ENCODE results near the gene AP1S1. TPM values are rescaled to one million over a fixed set of nuclear protein-coding genes. Genes with fewer than 3 reads are reported as not detected.

AP1S1 gene
- total RNA-seq, 1 donor from 2014 or later, result 53.3 TPM

DNA sequence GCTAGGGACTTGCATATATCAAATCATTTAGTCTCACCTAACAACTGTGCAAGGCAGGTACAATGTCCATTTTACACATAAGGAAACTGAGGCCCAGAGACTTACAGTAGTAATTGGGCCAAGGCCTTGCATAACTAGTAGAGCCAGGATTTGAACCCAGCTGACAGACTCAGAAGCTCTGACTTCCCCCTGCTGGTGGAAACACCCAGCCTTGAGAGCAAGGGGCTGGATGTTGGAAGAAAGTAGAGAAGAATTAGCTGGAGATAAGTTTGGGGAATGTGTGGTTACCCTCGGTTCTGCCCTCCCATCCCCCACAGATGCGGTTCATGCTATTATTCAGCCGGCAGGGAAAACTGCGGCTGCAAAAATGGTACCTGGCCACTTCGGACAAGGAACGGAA is 2.0 kb downstream of the AP1S1 start:
- DNase-seq (ENCODE audit: low read depth), result no peak

DNA sequence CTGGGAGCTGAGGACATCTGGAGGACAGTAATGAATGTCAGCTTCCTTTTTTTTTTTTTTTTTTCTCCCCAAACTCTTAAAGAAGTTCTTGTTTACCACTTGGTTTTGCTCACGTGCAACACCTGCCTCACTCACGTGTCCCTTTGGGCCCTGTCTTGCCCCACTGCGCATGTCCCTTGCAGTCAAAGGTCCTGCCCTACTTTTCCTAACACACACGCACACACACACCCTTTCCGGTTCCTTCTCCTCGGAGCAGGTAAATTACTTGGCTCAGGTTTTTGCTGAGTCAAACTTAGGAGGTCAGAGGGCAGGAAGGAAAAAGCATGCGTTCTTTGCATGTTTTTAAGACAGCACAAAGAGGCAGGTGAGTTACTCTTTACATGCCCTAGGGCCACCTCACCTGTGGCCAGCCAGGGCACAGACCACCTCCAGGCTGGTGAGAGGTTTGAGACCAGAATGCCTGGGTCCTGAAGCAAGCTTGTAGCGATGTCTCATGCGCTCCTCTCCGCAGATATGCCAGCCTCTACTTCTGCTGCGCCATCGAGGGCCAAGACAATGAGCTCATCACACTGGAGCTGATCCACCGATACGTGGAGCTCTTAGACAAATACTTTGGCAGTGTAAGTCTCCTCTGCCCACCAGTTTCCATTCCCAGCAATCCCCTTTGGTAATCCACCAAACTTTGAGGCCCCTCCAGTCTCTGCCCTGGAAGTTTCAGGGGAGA is 2.8 kb downstream of the AP1S1 start:
- no peak for DNase-seq (ENCODE audit: low read depth)

DNA sequence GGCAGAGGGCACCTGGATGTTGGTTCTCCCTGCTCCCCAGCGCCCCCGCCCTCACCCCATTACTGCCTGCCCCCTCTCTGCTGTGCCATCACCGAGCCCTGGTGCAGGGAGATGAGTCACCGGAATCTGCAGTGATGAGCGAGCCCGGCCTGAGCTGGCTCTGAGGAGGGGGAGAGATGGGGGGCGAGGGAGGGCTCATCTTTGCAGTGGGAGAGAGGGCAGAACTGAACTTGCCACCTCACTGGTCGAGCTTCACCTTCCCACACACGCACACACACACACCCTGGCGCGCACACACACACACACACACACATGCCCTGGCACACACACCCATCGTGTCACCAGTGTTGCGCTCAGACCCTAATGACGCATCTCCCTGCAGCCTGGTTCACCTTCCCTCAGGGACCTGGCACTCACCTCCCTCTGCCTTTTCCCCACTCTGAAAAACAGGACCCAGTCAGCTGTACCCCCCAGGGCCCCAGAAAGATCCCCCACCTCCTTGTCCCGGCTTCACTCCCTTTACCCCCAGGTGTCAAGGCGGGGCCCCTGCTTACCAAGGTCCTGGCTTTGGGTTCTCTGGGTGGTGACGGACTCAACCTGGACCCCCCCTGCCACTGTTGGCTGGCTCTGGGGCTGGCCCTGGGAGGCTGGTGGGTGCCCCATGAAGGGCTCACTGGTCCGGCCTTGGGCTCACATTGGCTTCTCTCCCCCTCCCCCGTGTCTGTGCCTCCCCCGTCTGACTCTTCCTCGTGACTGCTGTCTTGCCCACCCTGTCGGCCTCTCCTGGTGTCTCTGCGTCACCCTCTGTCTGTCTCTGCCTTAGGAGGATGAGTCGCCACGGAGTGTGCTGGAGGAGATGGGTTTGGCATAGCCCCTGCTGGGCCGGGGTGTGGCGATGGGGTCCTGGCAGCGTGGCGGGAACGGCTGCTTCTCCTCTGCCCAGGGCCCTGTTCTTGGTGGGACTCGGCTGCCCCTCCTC is 5.7 kb downstream of the AP1S1 start:
- no peak for DNase-seq (ENCODE audit: low read depth)

DNA sequence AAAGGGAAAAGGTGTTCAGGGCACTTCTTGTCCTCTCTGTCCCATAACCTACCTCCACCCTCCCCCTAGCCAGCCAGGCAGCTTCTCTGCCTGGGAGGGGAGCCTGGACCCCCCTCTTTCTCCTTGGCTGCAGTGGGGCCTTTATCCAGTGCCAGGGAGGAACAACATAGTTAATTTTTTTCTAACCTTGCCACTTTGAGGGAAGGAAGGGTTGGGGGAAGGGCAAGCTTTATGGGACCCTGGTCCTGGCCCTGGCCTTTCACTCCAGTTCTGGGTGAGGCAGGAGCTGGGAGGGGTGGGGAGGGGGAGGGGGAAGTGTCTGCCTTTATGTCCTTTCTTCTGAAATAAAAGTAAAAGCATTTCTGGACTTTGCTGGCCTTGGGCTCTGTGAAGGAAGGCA is 6.6 kb downstream of the AP1S1 start:
- no peak for DNase-seq (ENCODE audit: low read depth)

DNA sequence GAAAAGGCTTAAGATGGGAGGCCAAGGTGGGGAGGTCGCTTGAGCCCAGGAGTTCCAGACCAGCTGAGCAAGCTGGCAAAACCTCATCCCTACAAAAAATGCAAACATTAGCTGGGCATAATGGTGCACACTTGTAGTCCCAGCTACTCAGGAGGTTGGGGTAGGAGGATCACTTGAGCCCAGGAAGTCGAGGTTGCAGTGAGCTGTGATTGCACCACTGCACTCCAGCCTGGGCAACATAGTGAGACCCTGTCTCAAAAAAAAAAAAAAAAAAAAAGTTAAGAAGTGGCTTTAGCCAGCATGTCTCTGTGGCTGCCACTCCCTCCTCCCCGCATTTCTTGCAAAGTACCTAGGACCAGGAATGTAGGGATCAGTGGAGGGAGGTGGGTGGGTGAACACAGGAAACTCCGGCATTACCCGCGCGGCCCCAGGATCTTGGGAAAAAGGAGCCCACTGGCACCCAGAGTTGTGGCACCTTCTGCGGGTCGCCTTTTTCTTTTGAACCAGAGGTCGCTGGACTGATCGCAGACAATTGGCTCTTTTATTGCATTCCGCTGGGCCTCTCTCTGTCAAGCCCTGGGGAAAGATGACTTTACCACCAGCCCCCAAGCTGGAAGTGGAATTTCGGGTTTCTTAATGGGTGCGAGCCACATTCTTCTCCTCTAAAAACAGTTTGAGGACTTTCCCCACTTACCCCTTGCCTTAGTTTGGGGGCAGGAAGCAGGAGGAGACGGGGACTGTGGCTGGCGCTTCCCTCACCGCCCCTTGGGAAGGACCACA is 7.6 kb downstream of the AP1S1 start:
- no peak for DNase-seq (ENCODE audit: low read depth)

DNA sequence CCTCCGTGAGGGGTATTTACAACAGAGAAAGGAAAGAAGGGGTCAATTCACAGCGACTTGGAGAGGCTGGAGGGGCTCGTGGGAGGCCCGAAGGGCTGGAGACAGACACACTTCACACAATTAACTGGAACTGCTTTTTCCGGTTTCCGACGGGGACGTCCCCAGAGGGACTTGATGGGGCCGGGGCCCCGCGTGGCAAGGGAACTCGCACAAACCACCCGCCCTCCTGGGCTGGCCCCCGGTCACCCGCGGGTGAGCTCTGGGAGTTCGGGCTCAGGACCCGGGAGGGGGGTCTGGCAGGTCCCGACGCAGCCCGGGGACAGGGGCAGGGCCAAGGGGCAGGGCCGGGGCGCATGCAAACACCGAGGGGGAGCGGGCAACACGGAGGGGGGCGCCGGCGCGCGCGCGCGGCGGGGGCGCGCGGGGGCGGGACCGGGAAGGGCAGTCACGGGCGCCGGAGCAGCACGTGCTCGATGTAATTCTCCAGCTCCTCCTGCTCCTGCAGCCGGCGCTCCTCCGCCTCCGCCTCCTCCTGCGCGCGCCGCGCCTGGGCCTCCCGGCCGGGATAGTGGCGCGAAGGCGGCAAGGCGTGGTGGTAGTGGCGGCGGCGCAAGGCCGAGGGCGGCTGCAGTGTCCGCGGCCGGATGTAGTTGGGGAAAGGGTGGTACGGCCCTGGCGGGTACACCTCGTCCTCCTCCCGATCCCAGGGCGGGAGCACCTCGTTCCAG is 8.4 kb downstream of the AP1S1 start:
- no peak for DNase-seq (ENCODE audit: low read depth)

DNA sequence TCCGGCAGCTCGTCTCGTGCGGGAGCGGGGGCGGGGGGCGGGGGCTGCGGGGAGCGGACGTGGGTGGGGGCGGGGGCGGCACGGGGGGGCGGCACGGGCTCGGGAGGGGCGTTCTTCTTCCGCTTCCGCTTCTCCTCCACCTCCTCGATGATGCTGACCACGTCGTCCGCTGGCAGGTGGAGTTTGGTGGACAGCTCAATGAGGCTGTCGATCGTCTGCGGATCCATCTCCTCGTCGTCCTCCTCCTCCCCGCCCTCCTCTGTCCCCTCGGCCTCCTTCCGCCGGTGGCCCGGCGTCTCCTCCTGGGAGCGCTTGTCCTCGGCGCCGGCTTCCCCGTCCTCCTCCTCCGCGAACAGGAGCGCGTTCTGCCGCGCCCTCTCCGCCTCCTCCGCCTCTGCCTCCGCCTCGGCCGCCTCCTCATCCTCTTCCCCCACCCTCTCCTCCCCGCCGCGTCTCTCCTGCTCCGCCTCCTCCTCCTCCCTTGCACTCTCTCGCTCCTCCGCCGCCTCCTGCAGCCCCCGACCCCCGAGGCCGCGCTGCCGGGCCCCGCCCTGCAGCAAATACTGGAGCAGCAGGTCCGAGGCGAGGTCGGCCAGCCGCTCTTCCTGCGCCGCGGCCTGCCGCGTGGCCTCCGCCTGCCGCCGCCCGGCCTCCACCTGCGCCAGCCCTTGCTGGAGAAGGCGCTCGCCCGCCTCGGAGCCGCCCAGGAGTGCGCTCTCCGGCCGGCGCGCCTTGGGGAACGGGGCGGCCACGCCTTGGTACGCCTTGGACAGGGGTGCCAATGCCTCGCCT is 9.2 kb downstream of the AP1S1 start:
- DNase-seq (ENCODE audit: low read depth), result no peak

DNA sequence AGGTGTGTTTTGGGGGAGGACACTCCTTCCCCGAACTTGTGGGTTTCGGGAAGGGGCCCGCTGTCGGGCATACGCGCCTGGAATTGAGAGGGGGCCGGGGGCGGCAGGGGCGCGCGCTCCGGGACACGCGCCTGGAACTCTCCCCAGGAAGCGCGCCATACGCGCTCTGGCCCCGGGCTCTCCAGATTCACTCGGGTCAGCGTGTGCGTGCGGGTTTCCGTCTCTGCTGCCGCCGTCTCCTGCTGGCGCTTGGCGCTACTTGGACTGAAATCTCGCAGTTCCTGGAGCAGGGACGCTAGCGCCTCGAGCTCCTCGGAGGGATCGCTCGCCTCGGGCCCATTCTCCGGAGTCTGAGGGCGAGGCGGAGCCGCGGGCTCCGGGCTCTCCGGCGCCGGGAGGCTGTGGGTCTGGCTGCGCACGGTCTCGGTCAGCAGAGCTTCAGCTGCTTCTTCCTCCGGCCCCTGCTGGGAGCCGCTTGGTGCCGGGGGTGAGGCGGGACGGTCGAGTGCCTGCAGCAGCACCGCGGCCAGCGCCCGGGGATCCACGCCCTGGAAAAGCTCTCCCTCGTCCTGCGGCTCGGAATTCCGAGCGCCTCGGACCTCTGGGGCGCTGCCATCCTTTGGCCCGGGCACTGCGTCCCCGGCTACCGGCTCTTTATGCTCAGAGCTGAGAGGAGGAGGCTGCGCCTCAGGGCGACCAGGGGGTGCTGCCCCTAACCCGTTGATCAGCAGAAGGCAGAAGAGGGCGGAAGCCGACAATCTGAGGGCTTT is 10.0 kb downstream of the AP1S1 start:
- peak; percentile 88 for DNase-seq (ENCODE audit: low read depth)

DNA sequence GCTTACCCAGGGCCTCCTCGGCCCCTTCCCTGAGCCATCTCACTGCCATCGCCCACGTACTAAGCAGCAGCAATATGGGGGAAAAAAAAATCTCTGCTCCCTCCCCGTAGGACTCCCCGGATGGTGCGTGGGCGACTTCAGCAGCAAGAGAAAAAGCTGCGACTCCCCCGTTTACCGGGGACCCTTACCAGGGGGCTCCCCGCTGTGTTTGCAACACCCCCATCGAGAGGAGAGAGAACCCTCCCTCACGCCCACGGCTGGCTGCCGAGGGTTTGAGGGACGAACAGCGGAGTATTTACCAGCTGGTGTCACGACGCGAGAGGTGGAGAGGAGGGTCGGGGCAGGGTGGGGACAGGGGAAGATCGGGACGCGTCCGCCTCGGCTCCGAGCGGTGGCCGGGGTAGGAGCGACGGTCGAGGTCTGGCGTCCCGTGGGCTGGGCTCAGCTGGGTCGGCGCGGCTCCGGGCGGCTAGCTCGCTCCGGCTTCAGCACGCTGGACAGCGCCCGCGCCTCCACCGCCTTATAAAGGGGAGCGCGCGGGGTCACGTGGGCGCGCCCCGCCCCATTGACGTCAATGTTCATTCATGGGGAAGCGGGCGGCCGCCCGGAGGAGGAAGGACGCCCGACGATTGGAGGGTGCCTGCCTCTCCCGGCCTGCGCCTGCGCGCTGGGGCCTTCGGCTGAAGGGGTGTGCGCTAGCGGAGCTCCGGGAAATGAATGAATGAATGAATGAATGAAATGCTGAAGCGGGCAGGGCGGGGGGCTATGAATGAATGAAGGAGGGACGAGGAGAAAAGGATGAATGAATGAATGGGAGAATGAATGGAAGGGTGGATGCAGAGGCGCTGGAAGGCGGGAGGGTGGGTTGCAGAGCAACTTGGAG is 11.0 kb downstream of the AP1S1 start, which contains the start of gene VGF:
Gene VGF, minus strand, starts transcription at position 495 of the 883 bp plus-strand sequence. CDS start 726 bp downstream, outside the sequence.
- DNase-seq (ENCODE audit: low read depth), result peak; percentile 94

DNA sequence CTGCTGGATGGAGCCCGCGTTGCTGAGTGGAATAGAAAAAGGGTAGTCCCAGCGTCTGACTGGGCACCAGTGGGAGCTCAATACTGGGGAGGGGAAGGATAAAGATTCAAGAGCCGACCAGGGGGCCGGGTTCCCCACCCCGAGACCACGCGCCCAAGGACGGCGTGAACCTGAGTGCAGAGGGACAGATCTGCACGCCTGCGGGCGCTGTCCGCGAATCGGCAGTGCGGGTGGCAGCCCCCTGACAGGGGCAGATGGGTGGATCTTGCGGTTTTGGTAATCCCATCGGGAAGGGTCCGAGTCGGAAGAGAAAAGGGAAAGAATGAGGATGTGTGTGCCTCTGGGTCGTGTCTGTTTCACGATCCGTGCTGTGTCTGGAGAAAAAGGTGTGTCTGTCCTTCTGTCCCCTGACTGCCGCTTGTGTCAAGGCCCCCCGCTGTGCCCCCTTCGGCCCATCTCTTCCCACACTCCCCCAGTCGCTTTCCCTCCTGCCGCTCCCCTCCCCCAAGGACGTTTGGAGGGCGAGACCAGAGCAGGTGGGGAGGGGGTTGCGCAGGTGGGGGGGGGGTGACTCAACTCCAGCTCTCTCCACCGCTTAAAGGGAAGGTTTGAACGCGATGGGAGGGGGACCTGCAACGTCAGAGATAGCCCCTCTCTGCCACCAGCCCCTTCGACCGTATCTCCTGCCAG is 11.8 kb downstream of the AP1S1 start:
- DNase-seq (ENCODE audit: low read depth), result no peak

DNA sequence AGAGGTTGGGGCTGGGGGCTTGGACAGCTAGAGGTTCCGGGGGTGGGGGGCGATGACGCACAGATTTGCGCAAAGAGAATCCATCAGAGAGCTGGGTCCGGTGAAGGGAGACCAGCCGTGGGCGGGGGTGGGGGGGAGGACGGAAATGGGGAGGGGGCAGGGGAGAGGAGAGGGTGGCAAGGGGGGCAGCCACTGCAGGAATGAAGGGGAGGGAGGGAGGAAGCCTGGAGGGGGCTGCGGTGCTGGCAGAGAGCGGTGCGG is 12.3 kb downstream of the AP1S1 start:
- no peak for DNase-seq (ENCODE audit: low read depth)

DNA sequence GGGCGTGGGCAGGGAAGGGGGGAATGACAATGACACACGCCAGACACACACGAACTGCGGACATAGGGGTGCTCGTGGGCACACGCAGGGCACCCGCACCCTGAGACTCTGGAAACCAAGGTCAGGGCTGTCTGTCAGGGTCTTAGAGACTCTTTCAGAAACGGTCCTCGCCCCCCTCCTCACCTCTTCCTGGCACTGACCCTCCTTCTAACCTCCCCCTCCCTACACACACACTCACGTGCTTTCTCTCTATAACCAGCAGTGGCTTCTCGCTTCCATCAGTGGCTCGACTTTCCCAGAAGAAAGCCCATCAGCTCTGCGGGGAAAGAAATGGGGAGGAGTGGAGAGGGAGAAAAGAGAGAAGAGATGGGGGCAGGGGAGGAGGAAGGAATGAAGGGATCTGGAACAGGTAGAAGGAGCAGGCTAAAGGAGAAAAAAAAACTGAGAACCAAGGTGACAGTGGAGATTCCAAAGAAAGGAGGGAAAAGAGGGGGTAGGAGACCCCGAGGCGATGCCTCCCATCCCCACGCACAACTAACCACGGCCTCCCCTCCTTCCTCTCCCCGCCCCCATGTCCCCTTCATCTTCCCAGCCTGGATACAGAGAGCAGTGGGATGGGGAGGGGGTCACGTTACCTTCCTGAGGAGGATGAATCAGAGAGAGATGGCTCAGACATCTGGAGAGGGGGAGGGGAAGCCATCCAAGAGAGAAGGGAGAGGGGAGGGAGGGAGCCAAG is 12.8 kb downstream of the AP1S1 start:
- DNase-seq (ENCODE audit: low read depth), result no peak

DNA sequence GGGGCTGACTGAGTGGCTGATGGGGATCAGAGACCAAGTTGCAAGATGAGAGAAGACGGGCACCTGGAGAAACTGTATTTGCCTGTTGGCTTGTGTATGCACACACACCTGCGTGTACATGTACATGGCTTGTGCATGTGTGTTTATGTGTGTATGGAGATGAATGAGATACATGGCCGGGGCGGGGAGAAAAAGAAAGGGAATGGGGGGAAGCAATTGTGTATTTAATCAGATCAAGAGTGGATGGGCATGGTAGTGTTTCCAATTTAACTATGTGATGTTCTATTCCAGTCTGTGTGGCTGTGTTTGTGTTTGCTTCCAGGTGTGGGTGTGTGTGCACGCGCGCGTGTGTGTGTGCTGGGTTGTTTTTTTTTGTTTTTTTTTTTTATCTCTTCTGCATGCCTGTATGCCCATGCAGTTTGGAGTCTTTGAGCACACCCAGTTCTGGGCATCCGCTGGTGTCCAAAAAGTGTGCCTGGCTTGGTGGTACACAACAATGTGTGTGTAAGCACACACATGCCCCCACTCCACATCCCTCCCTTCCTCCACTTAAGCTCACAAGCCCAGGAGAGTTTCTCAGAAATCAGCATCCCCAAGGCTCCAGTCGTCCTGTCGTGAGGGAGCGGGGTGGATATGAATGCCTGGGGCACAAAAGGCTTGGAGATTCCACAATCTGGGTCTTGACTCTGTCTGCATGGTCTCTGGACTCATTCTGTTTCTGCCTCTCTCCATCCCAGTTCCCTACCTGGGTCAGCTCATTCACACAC is 13.6 kb downstream of the AP1S1 start:
- DNase-seq (ENCODE audit: low read depth), result no peak

DNA sequence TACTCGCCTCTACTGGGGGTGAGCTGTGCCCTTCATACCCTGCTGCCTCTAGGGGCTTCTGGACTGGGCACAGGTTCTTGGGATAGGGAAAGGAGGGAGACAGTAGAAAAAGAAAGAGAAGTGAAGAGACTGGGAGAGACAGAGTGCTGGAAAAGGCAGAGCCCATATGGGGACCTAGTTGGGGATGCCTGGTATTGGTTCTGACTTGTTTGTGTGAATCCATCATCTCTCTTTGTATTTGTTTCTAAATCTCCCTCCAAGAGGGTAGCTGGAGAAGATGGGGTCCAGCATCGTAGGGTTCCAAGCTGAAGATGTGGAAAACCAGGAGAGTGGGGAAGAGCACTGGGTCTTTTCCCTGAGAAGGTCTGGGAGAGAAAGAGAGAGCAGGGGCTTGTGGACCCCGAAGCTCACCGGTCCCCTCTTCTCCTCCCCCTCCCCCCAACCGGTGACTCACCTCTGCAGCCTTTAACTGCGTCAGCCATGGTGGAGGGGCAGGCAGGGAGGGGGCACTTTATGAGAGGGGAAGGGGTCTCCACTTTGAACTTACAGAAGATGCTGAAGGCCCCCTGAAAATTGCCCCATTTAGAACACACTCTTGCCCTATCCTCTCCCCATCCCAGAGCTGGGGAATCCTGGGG is 14.3 kb downstream of the AP1S1 start:
- no peak for DNase-seq (ENCODE audit: low read depth)

DNA sequence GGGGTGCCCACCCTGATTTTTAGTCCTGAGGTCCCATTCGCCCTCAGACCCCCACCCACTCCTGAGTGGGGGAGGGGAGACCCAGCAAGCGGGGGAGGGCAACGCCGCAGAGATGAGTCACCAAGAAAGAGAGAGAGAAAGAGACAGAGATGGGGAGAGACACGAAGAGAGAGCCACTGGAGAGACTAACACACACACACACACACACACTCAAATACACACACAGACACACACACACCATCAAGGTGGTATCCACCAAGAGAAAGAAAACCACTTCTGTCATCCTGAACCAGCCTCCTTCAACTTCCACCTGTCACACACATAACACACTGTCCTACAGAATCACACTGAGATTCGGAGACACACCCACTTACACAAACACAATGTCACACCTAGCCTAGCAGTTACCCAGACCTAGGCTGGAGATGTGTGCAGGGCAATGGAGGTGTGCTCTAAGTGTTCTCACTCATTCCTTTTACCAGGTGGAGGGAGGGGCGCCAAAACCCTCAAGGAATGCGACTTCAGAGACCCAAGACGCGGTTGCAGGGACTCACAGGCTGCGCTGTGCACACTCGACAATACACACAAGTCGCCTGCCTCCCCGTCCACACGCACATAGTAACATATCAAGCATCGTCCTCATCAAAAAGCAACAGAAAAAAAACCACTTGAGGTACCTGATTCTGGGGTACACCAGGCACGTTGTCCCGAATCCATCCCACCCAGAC is 15.0 kb downstream of the AP1S1 start:
- DNase-seq (ENCODE audit: low read depth), result no peak
